D721Med (cell line): ENCODE measurements around the gene CCDC197.

Source experiments
- DNase-seq: peaks from one replicate; pipeline ENCODE4 v3.0.0; 2011; ENCODE audit warnings: low spot score; ENCODE audit not compliant: insufficient read length
- FAIRE-seq: peaks from 2 replicates; lab custom pipeline; 2011; peaks lifted over from hg19 to GRCh38; lab: Jason Lieb, UNC
- CTCF ChIP-seq: IDR thresholded peaks from 2 replicates; pipeline ENCODE4 v1.5.1; 2012; ENCODE audit warnings: mild to moderate bottlenecking, control low read depth; ENCODE audit not compliant: insufficient read depth; ENCODE audit errors: missing control alignments

The CCDC197 gene

GRCh38 chr14:94052662-94053061 is 55.6 kb downstream of the CCDC197 start:
- no peak for TF ChIP-seq CTCF
- FAIRE-seq (no peak), DNase-seq (no peak)

- no peak for TF ChIP-seq CTCF
- FAIRE-seq: no peak
These were observed 57.3 kb downstream of the CCDC197 start for GRCh38 chr14:94054401-94054800.

GRCh38 chr14:94054936-94055335 is 57.8 kb downstream of the CCDC197 start:
- TF ChIP-seq CTCF: no peak
- DNase-seq (no peak), FAIRE-seq (no peak)

More at GRCh38 chr14:94054401-94054800, 57.3 kb downstream of the CCDC197 start:
- no peak for DNase-seq

GRCh38 chr14:94056579-94057308 is 59.6 kb downstream of the CCDC197 start:
- TF ChIP-seq CTCF: no peak
- no peak for FAIRE-seq
- no peak for DNase-seq

GRCh38 chr14:94058128-94058673 is 61.1 kb downstream of the CCDC197 start:
- TF ChIP-seq CTCF: no peak
- FAIRE-seq (no peak), DNase-seq (no peak)
